GM21825 (cell line): Measurements from ENCODE around the gene TPP1.

ENCODE experiments used
- ATAC-seq: cut with Tn5 transposase; IDR thresholded peaks from one replicate; pipeline ENCODE4 v1.9.1; 2021; ENCODE audit warnings: mild to moderate bottlenecking, moderate library complexity; ENCODE audit not compliant: unreplicated experiment

TPP1 gene

DNA sequence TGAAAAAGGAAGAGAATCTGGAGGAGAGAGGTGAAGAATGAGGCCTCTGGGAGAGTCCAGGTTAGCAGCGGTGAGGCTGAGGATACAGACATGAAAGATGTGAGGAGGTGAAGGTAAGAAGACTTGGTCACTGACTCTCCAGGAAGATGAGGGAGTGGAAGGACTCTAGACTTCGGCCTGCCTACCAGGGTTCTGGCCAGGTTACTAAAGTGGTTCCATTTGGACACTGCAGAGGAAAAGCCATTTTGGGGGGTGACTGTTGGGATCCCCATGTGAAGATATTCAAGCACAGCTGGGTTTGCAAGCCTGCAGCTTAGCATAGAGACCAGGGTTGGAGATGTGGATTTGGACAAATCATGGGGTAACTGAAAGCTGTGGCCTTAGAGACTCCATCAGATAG, 28.6 kb upstream of the TPP1 start:
- no peak for ATAC-seq

DNA sequence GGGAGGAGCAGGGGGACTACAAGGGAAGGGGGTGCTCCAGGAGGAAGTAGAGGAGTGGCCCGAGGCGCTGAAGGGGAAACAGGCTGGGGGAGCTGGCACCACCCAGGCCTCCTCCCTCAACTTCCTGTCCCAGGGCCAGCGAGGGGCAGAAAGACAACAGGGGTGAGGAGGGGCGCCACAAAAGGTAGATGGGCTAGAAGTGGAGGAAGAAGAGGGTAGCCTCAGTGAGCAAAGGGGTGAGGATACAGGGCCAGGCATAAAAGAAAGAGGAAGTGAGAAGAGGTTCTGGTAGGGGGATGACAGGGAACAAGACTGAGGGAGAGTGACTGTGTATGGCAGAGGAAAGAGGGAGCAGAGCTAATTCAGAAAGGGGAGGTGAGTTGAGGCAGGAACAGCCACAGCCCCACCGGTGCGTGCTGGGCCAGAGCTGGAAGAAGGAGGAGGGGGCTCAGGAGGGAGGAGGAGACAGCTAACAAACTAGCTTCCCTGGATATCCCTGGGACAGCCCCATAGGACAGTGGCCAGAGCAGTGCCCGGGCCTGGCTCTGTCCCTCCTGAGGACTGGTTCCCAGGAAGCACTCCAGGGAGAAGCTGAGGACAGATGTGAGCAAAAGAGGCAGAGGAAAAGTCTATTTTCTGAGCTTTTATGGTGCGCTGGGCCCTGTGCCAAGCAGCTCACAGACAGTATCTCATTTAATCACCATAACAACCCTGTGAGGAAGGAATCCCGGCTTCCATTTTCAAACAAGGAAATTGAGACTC, 27.9 kb upstream of the TPP1 start:
- ATAC-seq: peak; percentile 93

DNA sequence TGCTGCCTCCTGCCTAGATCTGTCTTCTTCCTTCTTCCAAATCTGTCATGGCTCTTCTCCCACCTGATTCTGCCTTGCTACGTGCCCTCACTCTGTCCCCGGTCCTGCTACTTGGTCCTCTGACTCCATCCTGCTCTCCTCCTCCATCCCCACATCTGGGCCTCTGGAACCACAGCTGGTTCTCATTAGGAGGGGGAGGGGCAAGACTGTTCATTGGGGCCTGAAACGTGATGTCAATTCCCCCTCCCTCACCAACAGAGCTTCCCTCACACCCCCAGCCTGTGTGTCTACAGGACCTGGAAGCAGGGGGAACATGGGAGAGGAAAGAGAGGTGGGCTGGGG, 27.3 kb upstream of the TPP1 start:
- ATAC-seq: no peak

GRCh38 chr11:6646071-6646470, 26.8 kb upstream of the TPP1 start:
- ATAC-seq: no peak

GRCh38 chr11:6642957-6643356, 23.7 kb upstream of the TPP1 start:
- no peak for ATAC-seq

DNA sequence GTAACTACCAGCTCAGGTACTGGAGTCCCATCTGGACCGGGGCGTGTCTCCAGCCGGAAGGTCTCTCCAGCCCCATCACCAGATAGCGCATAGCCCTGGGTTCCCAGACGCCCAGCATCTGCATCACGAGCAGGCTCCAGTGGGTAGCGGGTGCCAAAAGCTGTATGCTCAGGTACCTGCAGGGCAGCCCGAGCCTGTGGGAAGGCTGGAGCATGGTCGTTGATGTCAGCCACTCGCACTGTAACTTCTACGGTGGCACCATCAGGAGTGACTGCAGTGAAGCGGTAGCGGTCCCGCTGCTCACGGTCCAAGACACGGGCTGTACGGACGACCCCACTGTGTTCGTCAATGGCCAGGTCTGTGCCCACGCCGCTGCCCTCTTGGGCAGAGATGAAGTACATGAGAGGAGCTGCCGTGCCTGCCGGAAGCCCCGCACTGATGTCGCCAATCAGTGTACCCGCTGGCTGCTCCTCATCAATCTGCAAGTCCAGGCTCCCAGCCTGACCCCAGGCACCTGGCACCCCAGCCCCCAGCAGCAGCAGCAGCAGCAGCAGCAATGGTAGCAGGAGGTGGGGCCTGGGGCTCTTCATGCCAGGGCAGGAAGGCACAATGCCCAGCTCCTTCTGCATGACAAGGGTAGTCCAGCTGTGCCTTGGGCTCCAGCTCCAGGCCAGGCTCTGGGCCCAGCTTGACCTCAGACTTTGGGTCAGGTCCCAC, 21.9 kb upstream of the TPP1 start:
- no peak for ATAC-seq

GRCh38 chr11:6640036-6640984, 21.1 kb upstream of the TPP1 start:
- ATAC-seq: no peak

- no peak for ATAC-seq
Observed at GRCh38 chr11:6638429-6638828, 19.2 kb upstream of the TPP1 start.

DNA sequence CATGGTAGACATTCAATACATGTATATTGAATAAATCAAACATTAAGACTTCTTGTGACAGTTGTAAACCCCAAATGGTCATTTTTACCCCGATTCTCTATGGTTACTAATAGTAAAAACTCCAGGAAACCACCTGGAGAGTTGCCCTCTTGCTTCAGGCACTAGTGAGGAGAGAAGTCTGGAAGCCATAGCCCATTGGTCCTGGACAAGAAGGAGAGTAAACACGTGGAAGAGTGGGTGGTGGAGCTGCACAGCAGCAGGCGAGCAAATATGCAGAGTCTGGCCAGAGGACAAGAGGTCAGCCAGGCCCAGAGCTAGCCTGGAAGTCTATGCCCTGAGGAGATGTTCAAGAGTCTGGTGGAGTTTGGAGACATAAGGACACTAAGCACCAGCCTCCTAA, 18.6 kb upstream of the TPP1 start:
- ATAC-seq: no peak

DNA sequence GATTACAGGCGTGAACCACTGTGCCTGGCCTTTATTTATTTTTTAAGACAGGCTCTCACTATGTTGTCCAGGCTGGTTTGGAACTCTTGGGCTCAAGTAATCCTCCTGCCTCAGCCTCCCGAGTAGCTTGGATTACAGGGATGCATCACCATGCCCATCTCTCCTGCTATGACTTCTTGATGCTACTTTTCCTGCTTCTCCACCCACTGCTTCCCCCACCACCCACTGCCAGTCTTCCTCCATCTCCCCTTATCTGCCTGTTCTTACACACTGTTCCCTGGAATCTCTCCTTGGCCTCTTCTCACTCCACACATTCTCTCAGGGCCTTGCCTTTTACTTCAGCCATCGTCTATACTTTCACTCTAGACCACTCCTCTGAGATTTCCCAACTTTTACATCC, 17.3 kb upstream of the TPP1 start:
- no peak for ATAC-seq

GRCh38 chr11:6635082-6635932, 16.1 kb upstream of the TPP1 start:
- no peak for ATAC-seq

GRCh38 chr11:6634534-6634933, 15.3 kb upstream of the TPP1 start:
- no peak for ATAC-seq

GRCh38 chr11:6633422-6634408, 14.5 kb upstream of the TPP1 start:
- ATAC-seq: no peak

- no peak for ATAC-seq
Observed at GRCh38 chr11:6632116-6633073, 13.2 kb upstream of the TPP1 start.

DNA sequence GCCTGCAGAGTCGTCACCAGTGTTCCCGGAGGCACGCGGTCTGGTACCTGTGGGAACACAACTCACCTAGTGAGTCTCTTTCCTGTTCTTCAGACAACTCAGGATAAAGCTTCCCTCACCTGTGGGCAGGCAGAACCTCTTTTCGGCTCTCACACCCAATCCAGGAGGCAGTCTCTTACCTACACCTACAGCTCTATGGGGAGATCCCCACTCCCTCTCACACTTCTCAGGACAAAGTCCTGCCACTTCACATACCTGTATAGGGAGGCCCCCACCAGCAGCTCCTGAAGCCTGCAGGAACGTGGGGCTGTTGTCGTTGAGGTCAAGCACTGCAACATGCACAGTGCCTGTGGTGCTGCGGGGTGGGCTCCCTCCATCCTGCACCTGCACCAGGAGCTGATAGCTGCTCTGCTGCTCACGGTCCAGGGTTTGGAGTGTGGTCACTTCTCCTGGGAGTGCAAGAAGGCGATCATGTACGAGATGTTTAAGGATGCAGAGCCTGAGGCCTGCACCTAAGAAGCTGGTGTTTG, 12.2 kb upstream of the TPP1 start:
- no peak for ATAC-seq

DNA sequence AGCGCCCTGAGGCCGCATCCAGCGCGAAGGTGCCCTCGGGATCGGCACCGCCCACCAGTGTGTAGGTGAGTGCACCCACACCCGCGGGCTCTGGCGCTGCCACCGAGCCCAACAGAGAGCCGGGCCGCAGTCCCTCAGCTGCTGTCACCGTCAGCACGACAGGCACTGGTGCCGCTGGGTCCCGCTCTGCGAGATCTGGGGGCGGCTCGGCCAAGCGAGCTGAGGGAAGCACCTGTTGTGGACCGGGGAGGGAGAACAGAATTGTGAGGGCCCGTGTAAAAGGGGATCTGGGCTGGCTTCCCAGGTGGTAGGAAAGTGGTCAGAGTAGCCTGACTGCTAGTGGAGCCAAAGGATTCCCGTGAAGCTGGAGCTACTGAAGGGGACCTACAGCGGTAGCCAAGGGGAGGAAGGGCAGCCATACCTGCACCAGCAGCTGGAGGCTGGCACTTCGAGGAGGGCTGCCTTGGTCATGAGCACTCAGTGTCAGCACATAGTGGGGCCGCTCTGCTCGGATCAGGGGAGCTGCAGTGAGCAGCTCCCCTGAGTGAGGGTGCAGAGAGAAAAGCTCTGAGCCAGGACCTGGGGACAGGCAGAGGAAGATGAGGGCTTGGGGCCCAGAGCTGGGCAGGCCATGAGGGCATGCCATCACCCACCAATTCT, 11.5 kb upstream of the TPP1 start:
- ATAC-seq: no peak

- ATAC-seq: no peak
Observed at GRCh38 chr11:6629892-6630631, 10.8 kb upstream of the TPP1 start.
